Suppressor macrophage treated with lipopolysaccharide for 4 hours (primary cell): ENCODE measurements around the gene ITGB6.

ENCODE experiments used
- DNase-seq: peaks from one replicate; pipeline ENCODE4 v3.0.0-alpha.2; 2020

ITGB6 gene, protein sequence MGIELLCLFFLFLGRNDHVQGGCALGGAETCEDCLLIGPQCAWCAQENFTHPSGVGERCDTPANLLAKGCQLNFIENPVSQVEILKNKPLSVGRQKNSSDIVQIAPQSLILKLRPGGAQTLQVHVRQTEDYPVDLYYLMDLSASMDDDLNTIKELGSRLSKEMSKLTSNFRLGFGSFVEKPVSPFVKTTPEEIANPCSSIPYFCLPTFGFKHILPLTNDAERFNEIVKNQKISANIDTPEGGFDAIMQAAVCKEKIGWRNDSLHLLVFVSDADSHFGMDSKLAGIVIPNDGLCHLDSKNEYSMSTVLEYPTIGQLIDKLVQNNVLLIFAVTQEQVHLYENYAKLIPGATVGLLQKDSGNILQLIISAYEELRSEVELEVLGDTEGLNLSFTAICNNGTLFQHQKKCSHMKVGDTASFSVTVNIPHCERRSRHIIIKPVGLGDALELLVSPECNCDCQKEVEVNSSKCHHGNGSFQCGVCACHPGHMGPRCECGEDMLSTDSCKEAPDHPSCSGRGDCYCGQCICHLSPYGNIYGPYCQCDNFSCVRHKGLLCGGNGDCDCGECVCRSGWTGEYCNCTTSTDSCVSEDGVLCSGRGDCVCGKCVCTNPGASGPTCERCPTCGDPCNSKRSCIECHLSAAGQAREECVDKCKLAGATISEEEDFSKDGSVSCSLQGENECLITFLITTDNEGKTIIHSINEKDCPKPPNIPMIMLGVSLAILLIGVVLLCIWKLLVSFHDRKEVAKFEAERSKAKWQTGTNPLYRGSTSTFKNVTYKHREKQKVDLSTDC

DNA sequence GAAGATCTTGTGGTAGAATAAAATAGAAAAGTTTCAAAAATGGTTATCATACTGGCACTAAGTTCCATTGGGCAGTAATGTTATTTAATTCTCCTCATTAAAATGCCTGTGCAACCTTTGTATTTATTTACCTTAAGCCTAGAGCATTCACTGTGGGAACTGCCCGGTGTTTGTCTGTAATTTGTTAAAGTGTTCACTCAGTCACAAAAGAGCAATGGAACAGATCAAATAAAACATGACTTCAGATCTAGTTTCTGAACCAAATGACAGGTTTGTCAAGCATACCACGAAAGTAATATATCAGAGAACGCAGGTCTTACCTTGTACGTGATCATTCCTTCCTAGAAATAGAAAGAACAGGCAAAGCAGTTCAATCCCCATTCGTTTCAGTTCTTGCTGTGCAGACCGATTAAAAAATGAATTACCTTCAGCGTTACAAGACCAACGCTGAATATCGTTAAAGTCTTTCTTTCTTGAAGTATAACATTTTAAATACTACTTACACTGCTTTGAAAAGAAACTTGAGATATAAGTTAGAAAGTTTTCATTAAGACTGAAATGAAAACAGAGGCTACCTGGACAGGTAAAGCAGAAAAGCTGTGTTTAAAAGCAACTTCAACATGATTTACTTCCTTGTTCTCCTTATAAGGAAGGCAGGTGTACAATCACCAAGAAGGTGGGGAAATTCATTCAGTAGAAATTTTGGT lies at the start of gene ITGB6:
ITGB6 (minus strand) TSS at position 590 of the 707 bp plus-strand sequence; CDS start at position 381, 209 bp downstream.
- no peak for DNase-seq

DNA sequence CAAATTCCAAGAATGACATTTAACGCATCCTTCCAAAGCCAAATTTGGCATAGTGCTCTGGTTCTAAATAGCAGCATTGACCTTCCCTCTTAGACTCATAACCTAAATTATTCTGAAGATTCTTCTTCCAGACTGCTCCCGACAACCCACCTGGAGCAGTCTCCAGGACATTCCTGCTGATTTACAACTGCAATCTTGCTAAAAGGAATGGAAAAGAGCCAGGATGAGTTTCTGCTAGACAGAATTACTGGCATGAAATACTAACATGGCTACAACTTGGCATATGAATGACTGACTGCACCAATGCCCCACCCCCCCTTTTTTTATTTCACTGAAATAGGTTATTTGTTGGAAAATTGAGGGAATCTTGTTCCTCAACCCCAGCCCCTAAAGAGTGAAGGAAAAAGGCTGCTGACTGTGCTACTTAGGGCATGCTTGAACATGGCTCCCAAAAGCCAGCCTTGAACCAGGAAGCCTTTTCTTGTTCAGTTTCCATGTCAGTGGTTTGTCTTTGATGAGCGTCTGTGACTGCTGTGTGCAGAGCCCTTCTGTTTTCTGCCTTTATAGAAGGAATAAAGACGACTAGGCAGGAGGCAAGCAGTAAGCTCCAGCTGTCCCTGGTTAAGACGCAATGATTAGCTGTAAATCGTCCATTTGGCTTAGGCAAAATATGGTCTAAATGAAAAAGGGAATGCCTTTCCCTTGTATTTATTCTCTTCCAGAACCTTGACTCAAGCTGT lies 47.4 kb upstream of the ITGB6 start:
- DNase-seq: no peak

DNA sequence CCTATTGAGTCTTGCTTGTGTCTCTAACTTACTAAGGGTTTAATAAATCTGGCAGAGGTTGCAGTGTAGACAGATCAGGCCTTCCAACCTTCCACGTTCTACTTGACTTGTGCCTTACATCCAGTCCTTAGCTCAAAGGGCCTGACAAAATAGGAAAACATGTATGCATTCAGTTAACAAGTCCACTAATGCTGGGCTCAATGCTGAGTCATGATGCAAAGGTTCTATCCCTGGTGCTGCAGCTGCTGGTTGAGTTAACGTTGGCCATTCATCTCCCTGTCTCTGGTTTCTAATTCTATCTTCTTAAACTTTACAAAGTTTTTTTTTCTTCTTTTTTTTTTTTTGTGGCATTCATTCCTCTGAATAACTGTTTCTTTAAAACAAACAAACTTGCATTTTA lies 46.3 kb upstream of the ITGB6 start:
- no peak for DNase-seq

DNA sequence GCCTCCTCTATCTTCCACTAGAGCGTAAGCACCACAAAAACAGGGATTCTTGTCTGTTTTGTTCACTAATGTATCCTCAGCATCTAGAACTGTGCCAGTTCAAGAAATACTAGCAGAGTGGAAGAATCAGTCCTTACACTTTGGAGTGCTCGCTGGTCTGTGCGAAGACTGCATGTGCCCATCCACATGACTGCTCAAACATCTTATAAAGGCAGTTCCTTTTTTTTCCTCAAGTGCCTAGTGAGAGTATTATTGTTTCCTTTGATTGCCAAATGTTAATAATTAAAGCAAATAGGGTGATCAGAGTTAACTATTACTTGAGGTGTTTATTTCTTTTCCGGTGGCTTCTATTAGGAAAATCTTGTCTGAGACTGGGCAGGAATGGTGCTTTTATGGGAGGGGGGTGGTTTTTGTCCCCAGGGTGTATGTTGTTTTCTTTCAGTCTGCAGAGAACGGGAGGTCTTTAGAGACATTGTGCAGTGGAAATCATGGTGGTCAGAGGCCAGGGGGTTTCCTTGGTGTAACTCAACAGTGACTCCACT lies 45.6 kb upstream of the ITGB6 start:
- DNase-seq: no peak

DNA sequence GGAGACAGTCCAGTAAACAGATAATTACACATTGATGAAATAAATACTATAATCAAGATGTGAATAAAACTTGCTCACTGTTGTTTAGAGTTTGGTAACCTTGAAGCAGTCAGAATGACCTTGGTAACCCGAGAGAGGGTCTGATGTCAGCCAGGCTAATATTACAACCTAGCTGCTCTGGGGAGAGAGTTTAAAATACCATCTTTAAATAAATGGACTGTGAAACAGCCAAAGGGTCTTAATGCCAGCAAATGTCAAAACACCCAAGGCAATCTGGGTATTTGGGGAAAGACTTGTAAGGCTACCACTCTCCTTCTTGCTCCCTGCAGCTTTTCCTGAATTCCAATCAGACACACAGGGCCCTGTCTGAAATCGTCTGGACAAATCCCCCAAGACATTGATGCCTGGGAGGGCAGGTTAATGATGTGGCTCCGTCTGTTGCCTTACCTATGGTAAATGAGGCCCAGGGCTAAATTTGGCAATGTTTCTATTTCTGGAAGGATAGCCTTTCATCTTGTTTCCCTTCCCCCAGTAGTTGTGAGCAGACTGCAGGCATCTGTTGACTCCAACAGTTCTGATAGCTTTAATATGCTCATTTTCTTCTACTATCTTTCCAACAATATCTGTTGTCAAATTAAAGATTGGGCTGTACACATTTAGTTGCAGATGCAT lies 43.0 kb upstream of the ITGB6 start:
- no peak for DNase-seq

DNA sequence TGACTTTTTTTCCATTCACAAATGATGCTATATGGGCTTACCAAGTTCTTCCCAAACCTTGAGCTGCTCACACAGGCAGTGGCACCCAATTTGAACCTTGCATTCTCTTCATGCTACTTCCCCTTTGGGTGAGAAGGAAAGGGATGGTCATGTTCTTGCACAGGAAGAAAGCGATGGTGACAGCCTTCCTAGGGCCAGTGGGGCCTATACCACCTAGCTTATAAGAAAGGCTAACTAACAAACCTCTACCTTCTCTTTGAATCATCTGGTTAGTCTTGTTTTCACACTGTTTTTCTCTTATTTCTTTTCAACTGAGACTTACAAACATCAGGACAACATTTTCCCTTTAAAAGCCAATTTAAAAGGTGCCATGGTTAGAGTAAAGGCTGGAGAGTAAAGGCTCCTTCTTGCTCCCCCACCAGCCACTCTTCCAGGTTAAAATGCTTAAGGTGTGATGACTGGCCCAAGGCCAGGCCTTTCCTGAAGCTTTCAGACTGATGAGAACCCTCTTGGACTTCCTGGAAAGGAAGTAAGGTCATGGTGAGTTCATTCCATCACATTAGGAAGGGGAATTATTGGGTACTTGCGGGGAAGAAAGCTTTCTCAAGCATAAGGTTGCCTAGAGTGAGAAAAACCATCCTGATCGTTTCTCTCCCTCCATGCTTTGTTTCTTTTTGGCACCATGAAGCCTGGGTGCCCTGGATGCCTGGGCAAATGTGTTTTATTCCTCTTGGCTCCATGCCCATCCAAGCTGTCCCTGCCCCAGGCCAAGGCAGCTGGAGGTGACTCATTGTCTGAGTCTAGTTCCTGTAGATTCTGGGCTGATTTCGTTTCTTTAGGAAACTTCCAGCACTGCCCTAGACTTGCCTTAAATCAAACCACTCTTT lies 41.4 kb upstream of the ITGB6 start:
- DNase-seq: peak; percentile 83

DNA sequence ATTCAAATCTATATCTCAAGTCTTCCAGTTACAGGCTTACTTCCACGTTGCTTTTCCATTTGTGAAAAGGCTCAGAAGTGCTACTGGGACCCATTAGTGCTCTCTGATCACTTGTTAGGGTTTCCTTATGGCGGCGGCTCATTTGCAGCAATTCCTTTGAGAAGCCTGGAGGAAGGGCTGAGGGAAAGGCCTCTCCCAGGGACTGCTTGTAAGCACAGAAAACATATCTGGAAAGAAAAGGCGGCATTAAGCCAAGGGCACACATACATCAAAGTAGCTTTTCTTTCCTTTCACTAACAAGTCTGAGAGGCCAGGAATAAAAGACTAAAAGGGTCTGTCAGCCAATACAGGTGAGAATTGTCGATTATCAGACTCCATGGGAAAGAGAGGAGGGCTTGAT lies 39.4 kb upstream of the ITGB6 start:
- DNase-seq: no peak

DNA sequence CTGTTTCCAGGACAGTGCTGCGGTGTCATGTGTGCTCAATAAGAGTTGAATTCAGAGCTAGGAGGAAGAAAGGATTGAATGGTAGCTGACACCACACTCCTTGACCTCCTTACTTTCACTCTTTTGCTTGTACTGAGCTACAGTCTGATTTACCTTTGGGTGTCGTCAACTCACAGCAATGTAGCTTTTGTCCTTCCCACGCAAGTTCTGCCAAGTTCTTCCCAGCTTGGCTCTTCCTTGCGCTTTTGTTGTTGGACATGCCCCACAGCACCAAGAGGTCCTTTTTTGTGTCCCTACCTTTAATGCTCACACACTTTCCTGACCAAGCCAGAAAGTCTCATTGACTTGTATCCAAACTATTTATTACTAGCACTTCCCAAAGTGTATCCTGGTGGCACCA lies 38.3 kb upstream of the ITGB6 start:
- no peak for DNase-seq

DNA sequence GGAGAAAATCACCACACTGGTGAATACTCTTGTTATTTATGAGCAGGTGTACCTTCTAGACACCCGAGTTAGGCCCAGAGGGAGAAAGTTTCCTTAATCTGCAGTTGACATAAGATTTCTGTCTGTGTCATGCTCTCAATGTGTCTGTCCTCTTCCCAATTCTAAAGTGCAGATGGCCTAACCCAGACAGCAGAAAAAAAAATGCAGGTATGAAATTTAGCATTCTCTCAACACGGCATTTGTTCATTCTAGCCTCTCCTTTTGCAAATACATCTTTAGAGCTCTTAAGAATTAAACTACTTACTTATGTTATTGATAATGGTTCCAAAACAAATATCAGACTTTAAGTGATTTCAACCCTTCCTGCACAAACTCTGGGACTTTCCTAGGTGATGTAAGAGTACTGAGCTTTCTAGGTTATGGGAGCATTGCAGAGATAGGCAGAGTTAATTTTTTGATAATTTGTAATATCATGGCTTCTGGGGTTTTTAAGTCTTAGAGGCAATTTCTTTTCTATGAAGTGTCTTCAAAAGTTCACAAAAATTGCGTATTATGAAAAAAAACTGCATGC lies 32.9 kb upstream of the ITGB6 start:
- DNase-seq: no peak

DNA sequence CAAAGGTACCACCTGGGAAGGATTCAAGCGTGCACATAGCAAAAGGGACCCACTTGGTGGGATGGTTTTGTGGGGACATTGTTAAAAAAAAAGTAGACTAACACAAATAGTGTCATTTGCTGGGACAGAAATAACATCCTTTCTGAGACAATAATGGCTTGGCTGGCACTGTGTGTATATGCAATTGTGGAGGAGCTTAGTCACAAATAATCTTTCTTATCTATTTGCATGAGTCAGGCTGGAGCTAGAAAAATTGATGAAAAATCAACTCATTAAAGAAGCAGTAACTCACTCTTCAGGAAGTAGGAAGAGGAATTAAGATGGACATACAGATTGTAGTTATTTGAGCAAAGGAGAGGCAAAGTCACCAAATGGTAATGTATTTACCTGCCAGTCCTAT lies 29.5 kb upstream of the ITGB6 start:
- no peak for DNase-seq

DNA sequence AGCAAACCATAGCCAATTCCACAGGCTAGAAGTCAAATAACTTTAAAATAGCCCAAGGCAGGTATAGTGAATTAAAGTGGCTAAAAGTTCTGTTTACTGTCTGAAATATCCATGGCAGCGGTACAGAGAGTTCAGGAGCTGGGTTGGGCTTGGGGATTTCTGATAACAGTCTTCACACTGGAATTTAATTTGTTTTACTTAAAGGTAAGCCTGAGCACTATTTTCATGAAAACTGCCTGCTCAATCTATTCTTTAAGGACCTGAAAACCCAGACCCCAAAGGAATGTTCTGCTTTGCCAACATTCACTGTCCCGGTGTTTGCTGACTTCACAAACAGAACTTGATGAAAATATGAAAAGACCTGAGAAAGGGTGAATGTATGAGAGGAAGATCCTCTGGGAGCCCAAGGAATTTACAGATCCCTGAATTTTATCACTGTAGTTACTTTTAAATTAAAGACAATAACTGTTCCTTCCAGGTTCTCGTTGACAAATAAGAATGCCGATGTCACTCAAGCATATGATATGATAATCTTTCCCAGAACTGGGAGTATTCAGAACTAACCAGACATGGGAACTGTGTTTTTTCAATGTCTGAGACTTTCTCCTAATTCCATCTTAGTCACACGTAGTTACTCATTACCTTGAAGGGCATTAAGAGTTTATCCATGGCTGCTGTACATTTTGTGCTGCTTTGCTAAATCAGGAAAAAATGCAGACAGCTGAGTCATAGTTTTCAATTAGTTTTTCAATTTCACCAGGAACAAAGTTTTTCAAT lies 28.3 kb upstream of the ITGB6 start:
- DNase-seq: peak; percentile 52

DNA sequence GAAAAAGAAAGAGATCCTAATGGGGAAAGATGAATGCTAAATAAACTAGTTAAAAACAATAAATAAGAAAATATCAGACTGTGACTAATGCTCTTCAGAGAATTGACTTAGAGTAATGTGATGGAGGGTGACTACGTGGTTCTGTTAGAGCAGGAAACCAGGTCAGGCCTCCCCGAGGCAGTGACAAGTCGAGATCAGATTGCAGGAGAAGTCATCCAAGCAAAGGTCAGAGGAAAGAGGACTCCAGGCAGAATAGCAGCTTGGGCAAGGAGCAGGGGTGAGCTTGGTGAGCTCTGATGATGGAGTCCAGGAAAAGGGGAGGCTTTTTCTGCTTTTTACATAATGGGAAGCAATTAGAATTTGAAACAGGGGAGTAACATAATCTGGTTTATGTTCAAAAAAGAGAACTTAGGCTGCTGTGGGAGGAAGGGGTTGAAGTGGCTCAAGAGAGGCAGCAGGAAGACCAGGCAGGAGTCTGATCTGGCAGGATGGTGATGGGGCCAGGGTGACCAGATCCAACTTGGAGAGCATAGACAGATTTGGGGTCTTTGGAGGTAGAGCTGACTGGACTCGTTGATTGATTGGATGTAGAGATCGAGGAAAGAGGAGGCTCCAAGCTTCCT lies 27.3 kb upstream of the ITGB6 start:
- DNase-seq: peak; percentile 64

DNA sequence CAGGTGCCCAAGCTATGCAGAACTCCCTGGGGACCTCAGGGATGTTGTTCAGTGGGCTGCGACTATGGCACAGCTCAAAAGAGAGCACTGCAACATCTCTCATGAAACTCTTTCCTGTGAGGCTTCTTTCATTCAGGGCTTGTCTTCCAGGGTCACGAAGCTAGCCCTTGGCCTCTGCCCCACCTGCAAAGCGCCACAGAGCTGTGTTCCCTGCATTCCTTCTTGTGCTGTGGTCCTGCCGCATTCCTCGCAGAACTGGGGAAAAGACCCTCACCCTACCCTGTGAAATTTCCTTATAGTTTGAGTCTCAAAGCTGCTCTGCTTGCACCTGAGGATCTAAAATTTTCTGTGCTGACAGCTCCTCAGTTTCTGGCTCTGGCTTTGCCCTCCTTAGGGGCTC lies 26.3 kb upstream of the ITGB6 start:
- no peak for DNase-seq

DNA sequence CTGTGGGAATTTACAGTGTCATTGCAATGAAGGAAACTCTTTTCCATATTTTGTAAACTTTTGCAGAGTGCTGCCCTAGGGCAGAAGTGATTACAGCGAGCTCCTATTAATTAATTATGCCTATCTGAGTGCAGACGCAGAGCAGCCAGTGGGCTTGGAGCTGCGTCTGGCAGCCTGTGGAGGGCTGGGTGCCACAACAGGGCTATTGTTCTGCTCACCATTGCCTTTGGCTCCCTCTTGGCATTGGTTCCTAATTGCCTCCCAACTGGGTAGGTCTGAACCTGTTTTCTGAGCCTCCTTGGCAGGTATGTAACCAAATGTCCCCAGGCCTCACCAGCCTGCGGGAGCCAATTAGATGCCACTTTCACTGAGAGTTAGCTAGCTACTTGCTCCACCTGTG lies 25.6 kb upstream of the ITGB6 start:
- DNase-seq: no peak

DNA sequence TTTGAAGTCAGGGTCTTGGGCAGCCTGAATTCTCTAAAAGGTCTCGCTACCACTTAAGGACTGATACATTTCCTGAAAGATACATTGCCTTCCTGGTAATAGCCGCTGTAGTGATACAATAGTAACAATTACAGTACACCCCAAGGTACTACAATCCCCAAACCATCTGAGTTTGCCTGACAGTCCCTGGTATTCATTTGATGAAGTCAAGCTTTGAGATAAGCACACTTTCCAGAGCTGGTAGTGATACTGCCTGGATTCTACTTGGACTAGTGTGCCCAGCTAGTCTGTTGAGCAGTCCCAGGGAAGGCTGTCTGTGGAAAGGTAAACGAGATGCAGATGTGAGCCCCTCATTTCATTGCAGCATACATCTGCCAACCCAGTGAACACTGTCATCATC lies 24.4 kb upstream of the ITGB6 start:
- DNase-seq: no peak

DNA sequence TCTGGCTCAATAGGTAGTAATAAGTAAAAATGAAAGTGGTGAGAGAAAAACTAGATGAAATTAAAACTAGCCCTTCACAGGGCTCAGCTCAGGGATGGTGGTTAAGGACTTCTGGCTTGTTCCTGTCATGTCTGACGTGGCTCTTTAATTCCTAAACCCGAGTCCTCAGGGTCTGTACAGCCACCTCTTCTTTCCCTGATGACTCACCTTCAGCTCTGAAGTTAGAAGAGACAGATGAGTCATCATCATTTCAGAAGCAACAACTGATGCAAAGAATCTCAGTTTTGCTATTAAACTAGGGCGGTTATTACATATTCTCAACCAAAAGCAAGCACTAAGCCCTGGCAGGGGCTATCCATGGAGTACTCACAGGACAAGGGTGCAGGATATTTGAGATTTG lies 24.0 kb upstream of the ITGB6 start:
- peak; percentile 87 for DNase-seq

DNA sequence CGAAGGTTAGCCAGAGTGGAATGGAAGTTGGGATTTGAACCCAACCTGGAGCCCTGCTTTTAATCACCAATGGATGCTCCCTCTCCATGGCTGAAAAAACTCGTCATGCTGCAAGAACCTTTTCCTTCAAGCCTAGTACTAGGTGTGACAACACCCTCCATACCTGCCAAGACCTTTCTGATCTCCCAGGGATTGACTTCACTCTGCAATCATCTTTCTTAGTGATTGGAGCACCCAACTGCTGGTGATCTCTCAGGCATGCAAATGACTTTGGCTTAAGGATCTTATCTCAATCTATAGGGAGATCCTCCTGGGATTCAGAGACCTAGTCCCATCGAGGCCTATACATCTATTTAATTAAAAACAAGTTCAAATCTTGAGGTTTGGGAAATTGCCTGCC lies 23.5 kb upstream of the ITGB6 start:
- DNase-seq: no peak

DNA sequence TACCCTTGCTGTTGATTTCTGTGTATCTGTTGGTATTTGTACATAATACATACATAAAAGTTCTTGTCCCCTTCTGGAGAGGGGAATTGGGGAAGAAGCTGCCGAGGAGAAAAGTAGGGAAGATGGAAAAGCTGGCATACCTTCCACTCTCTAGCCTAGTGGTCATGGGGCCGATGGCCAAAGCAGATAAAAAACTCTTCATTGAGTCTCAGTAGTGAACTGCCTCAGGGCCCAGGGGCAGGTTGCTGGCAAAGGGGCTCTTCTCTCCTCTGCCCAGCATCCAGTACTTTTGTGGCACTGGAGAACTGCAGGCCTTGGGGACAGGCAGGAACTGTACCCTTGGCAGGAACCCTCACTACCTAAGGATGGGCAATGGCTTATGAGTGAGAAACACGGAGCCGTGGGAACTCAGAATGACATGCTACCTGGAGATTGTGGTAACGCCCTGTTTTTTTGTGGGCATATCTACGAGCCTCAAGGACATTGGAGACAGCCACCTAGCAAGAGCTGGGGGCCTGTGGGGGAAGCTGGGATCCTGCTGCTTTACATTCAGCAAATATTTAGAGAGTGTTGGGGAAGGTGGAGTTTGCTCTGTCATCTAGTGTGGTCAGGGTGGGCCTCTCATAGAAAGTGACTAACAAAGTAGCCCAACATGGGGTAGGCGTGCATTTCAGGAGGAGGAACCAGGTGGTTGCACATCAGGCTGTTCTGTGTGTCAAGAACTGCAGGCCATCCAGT lies 22.6 kb upstream of the ITGB6 start:
- DNase-seq: no peak
